ENCODE data around the gene FEN1. TPM values are rescaled to one million over a fixed set of nuclear protein-coding genes. Genes with fewer than 3 reads are reported as not detected.

The FEN1 gene
- total and polyA plus RNA-seq, 2 of the 13 experiments (the other 11 are each of a cell fraction or from before 2014, with no cell fraction given) = 12.4 to 102 TPM

GRCh38 chr11:61827571-61828378 is 35.1 kb downstream of the FEN1 start, which contains the start of gene FADS2 (continued):
- TF ChIP-seq SNAPC4 (CRISPR knock-in tag; IDR thresholded peaks at IDR 0.05) (no peak), GATAD2A (CRISPR knock-in tag; IDR thresholded peaks at IDR 0.05) (peak; percentile 17; the same call in 1 of the 2 replicates), ZNF337 (CRISPR knock-in tag; IDR thresholded peaks at IDR 0.05; ENCODE audit: borderline replicate concordance, low read depth) (no peak), HMGXB3 (CRISPR knock-in tag; IDR thresholded peaks at IDR 0.05; ENCODE audit: borderline replicate concordance) (0 out of 2 replicates have a peak, but pooled peaks have one; percentile 11), AKAP8 (CRISPR knock-in tag; IDR thresholded peaks at IDR 0.05) (peak; percentile 6; the same call in 1 of the 2 replicates), MXI1 (IDR thresholded peaks at IDR 0.05; ENCODE audit: borderline replicate concordance, low read depth, low read length) (peak; percentile 23; the same call in 1 of the 3 replicates), TP53 (CRISPR knock-in tag; conservative IDR thresholded peaks at IDR 0.05) (no peak), GMEB2 (CRISPR knock-in tag; IDR thresholded peaks at IDR 0.05; ENCODE audit: low read depth) (no peak), ZNF629 (CRISPR knock-in tag; conservative IDR thresholded peaks at IDR 0.05) (no peak), ARID3A (IDR thresholded peaks at IDR 0.05; ENCODE audit: low read depth, low read length) (no peak), ZFP82 (CRISPR knock-in tag; IDR thresholded peaks at IDR 0.05; ENCODE audit: borderline replicate concordance) (no peak), ZNF574 (CRISPR knock-in tag; IDR thresholded peaks at IDR 0.05) (0 out of 2 replicates have a peak, but pooled peaks have one; percentile 3)
